Activated T-helper 1 cell treated with anti-CD3 and anti-CD28 coated beads, Interleukin-2, amount 50 U/mL, for 16 hours (primary cell): ENCODE measurements around the gene C6orf15.

Source experiments
- DNase-seq, 2 donors: peaks; one replicate each; pipeline ENCODE4 v3.0.0-alpha.2; 2020; ENCODE audit warnings: low read depth in 1 of 2, low spot score in 1 of 2

Gene C6orf15

DNA sequence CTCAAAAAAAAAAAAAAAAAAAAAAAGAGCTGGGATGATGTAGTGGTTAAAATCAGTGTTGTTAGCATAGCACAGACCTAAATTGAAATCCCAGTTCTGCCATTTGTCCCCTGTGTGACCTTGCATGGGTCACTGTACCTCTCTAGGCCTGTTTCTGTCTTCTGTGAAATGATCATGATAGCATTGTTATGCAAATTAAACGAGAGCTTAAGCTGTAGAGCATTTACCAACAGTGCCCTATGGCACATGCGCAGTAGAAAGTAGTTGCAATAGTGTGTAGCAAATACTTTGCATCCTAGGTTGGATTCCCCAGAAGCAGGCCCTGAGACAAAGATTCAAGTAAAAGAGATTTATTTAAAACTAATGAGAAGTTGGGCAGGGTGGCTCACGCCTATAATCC lies 19.2 kb upstream of the C6orf15 start:
- DNase-seq = no peak

DNA sequence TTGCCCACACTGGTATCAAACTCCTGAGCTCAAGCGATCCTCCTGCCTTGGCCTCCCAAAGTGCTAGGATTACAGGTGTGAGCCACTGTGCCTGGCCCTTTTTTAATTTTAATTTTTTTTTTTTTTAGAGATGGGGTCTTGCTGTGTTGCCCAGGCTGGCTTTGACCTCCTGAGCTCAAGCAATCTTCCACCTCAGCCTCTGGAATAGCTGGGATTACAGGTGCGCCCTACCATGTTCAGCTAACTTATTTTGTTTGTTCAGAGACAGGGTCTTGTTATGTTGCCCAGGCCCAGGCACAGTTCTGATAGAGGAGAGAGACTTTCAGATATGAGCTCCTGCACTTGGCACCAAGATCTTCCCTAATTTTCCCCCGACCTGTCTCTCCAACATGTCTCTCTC lies 18.4 kb upstream of the C6orf15 start:
- no peak for DNase-seq

DNA sequence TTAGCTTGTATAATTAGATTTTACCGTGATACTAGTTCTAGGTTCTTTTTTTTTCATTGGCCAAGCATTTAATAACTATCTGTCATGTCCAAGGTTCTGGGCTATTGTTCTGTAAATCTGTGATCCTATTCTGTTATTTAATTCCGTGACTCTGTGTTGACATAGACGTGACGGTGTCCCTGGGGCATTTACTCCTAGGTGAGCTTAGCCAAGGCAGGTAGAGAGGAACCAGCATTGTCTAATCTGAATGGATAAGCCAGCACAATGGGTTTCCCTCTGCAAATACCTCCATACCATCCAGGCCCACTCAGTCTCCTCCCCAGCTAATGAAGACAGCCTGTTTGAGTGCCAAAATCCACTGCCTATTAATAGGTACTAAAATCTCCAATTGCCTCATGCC lies 16.8 kb upstream of the C6orf15 start:
- DNase-seq = no peak

DNA sequence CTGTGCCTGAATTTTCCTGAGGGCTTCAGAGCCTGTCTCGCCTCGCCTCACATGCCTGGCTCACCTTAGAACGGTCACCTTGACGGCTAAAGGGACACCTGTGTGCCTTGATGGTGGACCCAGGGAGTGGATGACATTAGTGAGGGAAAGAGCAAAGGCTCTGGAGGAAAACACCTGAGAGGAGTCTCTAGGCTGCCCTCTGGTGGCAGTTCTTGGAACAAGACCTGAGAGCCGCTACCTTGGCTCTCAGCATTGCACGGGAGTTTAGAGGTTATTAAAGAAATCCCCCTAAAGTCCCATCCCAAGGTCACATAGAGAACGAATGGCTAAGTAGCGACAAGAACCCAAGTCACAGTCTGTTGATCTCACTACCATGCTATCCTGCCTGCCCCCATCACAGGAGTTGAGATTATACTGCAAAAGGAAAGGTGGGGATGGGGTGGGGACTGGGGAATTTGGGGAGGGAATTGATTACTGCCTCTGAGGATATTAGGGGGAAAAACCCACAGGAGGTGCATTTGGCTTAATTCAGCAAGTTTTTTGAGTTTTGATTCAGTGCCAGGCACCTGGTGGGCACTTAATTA lies 15.8 kb upstream of the C6orf15 start:
- peak; percentile 56 to 65 for DNase-seq

DNA sequence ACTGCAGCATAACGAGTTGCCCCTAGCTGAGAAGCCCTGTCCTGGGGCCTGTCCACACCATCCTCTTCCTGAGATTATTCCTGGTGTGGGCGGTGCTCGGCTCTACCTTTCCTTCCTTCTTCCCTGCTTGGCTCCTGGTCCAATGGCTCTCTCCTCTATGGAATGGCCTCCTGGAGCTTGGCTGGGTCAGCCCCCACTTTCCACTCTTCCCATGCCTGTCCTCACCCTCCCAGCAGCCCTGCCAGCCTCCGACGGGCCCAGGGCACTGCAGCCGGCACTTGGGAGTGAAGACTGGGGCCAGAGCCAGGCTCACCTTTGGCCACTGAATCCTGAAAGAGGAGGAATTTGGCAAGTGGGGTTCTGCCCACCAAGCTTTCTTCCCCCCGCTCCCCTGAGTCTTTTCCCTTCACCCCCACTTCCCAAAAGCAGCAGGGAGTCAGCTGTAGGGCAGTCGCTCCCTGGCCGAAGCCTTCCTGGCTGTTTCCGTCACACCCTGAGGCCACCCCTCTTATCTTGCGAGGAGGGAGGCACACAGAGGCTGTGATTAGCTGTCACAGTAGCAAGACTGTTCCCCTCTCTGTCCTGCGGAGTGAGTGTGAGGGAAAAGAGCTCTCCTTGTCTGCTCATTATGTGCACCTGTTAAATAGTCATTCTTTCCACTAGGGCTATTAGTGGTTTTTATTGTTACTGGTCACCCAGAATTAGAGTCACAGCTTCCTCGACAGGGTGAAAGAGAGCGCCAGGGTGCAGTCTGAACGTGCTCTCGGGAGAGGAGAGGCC lies 14.2 kb upstream of the C6orf15 start:
- no peak for DNase-seq

DNA sequence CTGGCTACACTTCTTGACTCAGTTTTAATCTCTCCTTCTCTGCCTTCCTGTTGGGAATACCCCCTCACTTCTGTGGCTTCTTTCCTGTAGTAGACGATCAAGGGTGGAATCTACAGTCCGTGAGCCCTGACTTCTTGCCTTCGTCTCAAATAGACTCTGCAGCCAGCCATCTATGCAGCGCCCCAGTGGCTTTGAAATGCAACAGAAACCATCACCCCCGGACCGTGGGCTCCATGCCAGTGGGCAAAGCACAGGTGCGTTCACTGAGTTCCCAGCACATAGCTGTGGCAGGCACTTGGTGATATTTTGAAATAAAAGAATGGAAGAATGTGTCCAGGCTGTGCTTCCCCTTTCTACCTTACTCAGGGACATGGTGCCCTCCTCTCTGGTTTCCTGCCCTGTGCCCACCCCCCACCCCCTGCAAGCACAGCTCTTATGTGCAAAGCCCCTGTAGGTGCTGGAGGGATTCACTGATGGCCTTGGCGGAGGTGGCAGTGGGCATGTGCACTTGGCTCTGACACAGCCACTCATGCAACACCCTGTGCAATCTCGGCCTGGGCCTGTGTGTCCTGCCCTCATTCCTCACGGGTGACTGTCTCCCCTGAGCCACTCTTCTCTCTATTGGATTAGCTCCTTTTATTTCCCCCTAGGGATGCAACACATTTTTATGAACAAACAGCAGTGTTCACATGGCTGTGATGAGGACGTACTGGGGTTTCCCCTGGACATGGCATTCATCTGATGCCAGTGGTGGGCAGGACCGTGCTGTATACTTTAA lies 13.4 kb upstream of the C6orf15 start:
- DNase-seq = no peak

DNA sequence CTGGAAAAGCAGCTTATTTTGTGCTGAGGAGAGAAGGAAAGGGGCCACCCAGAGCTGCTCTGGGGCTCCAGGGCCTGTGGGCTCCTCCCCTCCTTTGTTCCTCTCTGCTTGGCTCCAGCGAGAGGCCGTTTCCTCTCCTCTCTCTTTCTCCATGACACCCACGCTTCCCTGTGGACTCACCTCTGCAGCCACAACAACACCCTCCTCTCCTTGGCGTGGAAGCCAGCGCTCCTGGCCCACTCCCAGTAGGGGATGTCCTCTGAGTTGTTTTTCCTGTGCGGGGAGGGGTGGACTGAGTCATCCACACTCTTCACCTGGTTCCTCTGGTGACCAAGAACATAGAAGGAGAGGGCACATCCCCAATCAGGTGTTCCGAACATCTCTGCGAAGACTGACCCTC lies 12.8 kb upstream of the C6orf15 start:
- DNase-seq = no peak

DNA sequence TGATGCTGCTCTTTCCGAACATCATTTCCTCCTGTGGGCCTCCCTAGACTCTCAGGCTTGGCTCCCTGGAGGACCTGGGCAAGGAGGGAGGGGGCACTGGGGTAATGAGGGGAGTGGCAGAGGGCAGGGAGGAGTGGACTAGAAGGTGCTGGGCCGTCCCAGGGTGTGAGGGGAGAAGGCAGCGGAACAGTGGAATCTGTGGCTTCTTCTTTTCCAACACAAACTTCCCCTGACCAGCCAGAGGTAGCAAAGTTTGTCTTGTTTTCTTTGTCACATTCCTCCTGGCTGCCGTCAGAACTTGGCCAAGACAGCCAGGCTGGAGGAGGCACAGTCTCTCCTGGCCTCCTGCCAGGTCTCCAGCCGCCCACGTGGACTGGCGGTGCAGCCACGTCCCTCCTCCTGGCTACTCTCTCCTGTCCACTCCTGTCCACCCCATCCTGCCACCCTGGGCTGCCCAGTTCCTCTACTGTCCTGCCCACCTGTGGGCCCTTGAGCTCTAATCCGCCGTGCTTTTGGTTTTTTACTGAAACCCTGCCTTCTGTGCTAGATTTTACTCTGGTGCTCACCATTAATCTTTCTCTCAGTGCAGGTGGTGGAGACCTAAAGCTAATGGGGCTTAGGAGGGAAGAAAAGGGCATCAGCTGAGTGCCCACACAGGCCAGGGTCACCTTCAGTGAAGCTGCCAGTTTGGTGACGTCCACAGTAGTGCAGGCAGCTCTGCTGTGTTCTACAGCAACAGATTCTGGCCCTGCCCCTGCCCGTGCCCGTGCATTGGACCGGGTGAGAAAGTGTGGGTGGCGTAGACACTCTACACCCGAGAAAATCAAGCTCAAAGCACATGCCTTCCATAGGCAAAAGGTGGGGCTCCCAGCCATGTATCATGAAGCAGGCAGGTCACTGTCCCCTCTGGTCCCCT lies 10.7 kb upstream of the C6orf15 start:
- DNase-seq = no peak

DNA sequence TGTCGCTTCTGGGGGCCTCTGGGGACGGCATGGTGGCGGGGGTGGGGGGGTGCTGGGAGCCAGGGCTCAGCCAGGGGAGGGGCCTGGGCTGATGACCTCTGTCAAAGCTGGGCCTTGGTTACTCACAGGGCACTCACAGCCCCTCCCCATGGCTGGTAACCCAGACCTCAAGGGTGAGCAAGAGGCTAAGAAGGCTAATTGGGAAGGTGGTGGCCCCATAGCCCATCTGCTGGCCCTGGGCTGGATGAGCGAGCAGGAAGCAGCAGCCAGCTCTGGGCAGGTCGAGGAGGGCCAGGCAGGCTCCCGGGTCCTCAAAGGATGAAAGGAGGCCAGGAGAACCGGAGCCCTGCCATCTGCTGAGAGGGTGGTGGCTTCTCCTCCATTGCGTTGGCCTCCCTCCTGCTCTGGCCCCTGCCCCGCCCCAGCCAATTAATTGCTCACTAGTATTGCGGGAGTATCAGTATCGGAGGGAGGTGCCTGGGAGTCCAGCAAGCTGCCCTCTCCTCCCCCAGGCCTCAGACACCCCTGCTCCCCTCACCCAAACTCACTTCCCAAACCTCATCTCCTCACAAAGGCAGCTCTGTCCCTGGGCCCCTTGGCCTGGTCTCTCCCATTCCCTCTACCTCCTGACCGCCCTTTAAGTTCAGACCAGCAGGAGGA lies 8.9 kb upstream of the C6orf15 start:
- no peak for DNase-seq

DNA sequence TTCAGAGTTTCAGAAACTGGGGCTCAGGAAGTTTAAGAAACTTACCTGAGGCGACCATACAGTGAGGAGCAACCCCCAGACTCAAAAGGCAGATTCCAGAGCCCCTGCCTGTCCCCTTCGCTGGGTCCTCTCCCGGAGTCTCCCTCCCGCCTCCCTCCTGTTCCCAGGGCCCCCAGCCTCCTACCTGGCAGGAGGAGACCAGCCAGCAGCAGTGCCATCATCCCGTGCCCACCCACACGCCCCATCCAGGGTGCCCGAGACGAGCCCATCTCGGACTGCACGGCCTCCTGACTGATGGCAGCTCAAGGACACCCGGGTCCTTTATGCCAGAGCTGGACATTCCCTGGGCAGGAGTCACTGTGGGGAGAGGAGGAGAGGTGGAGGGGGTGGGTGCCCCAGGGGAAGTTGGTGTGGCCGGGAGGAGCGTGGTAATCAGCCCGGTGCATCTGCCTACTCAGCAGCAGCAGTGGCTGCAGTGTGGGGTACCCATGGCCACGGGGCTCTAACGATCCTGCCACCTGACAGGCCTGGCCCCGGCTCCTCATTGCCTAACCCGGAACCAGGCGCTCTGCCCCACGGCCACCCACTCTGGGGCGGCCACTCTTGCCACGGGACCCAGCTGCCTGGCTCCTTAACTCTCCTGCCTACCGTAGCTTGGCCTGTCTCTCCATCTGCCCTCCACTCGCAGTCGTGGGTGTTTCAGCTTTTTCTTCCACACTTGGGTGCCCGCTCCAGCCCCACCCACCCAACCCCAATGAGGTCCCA lies 8.0 kb upstream of the C6orf15 start, which contains the start of gene CDSN:
Gene CDSN, minus strand, starts transcription at position 296 of the 765 bp plus-strand sequence. Its CDS starts 27 bp downstream, at position 269.
- DNase-seq = no peak

DNA sequence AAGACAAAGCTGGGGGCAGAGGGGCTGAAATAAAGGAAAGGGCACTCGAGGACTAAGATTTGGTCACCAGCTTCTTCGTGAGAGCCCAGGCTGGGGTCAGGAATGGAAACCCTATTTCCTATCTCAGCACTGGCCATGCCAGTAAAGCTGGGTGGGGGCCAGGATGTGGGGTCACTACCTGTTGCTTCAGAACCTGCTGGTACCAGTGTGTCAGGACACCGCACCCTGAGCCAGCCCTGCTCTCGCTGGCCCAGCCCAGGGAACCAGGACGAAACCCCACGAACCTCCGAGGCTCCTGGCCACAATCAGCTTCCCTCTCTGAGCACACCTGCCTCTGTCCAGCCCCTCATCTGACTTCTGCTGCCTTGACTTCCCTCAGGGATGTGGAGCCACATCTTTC lies 5.8 kb upstream of the C6orf15 start:
- no peak for DNase-seq

DNA sequence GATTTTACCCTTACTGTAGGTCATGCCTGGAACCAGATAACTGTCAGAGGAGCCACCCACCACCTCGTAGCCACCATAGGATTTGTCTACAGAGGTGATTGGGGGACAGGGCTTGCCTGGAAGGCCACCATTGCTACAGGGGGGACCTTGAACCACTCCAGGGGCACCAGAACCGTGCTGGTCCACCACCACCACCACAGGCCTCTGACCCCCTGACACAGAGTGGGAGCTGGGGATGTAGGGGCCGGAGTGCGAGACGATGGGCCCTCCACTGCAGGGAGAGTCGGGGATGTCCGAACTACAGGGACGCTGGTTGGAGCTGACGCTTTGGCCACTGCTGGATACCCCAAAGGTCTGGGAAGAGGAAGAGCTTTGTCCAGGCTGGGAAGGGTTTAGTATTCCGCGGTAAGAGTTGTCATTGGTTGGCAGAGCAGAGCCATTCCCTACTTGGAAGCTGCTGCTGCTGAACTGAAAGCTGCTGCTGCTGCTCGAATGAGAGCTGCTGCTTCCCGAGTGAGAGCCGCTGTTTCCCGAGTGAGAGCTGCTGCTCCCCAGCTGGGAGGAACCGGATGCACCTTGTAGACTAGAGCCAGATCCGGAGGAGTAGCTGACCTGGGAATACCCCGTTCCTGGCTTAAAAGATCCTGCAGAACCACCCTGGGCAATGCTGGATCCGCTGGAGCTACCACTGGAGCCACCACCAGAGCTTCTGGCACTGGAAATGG lies 4.4 kb upstream of the C6orf15 start:
- no peak for DNase-seq

DNA sequence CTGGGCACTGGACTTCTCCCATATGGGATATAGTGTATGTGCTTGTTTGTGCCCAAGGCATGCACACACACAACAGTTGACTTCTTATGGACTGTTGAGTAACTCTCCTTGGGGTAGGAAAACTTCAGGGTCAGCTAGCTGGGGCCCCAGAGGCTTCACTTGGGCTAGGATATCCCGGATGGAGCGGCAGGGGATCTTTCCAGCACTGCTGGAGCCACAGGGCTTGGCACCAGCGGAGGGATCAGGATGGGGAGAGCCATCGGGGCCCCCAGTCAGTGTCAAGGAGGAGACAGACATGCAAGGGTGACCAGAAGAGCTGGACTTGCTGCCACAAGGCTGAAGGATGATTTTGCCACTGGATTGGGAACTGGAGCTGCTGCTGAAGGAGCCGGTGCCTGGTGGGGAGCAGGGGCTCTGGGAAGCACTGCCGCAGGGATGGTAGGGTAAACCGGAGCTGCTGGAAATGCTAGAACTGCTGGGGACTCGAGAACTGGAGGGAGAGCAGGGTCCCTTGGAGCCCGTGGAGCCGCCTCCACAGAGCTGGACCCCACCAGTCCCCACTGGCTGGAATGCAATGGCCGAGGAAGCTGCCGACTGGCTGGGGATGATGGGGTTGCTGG lies 3.7 kb upstream of the C6orf15 start:
- no peak for DNase-seq

DNA sequence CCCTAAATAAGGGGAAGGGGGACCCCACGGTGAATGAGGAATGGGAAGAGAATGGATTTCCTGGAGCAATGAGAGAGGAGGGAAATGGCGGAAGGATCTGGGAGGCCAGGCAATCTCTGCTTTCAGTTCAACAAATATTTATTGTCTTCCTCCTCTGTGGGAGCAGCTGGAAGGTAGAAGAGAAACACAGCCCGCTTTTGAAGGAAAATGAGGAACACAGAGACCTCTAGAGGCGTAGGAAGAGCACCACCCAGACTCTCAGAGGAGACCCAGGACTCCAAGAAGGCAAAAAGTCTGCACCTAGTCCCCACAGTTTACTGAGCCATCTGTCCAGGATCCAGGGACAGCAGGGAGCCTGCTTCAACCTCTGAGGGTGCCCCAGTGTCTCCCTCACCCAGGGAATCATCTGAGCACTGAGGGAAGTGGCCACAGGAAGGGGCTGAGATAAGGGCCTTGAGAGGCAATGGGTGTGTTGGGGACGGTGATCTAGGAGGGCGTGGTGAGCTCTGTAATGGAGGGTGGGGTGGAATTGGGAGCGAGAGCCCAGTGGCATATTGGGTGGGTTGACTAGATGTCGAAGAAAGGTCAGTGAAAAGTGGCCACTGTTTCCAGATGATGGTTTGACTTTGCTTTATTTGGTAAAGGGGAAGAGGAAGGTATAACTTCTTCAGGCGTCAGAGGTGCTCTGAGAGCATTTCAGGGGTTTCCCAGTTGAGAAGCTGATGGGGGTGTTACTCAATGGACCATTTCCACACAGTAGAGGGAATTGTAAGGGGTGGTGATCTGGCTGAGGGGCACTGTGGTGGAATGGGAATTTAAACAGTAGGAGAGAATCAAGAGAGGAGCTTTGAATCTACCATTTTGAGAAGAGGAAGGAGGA lies 2.8 kb upstream of the C6orf15 start:
- no peak for DNase-seq

DNA sequence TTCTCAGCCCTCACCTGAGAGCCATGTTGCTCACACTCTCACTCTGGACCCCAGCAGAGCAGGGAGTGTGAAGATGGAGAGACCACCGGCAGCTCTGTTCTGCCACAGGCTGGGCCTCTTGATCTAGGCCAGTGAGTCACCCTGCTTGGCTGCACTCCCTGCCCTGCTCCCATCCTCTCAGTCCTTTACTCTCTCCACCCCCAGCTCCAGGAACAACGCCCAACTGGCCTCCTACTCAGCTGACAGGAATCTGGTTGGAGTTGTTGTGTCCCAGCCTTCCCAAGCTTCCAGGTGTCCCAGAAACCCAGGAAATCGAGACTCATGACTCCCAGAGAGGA lies 2.1 kb upstream of the C6orf15 start, which contains the start of gene PSORS1C1:
Gene PSORS1C1, plus strand, starts transcription at position 260 of the 338 bp plus-strand sequence. CDS start 14,833 bp downstream, outside the sequence.
- no peak for DNase-seq

DNA sequence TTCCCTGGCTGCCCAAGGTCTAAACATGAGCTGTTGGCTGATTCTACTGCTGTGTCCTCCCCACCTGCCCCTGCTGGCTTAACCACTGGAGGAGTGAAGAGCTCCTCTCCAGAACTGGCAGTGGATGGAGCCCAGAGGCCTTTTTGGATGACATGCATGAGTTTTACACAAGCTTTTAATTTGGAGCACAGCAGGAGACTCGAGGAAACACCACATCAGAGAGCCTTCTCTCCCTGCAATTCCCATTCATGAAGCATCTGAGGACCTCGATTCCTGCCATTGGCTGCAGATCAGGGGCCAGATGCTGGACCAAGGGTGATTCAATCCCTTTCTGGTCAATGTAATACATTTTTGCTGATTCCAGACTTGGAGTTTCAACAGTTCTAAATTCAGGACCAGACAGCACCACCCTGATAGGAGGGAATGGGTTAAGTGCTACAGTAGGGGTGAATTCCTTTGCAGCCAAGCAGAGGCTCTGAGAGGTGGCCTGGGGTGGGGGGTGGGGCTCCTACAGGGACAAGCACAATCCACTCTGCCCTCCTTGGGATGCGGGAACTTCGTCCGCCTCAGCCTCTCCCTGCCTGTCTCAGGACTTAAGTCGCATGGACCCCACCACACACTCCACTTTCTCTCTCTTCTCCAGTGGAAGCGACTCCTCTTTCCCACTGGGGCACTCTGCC lies 1.6 kb upstream of the C6orf15 start:
- no peak for DNase-seq

DNA sequence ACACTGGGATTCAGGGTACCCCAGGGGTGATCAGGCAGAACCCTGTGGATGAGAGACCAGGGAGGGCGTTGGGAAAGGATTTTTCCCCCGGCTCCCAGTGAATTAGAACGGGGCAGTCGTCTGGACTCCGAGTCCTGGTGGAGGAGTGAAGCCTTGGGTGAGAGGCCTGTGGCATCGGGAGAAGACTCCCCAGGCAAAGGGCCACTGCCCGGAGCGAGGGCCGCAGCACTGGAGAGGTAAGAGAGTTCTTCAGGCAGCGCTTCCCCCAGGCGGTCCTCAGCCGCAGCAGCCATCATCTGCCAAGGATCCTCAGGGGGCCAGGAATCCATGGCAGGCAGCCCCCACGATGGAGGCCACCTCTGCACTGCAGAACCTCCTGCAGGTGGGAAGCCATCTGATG lies 663 bp downstream of the C6orf15 start:
- DNase-seq = no peak
